NCI-H774 (cell line): ENCODE data around the gene GNAZ.
"Not testable (repeated sequence)": the region's sequence is repeated elsewhere in the genome, so short reads cannot be mapped to it uniquely, and the experiment has no call there.

Experiments
- DNase-seq: peaks from one replicate; lab custom pipeline; 2025; lab: John Stamatoyannopoulos, UW

The GNAZ gene

GRCh38 chr22:23044570-23044969 lies 25.7 kb upstream of the GNAZ start:
- no peak for DNase-seq

- no peak for DNase-seq
Observed at GRCh38 chr22:23045461-23045860, 24.9 kb upstream of the GNAZ start.

GRCh38 chr22:23047265-23047664 lies 23.1 kb upstream of the GNAZ start:
- no peak for DNase-seq

GRCh38 chr22:23047742-23048141 lies 22.6 kb upstream of the GNAZ start:
- DNase-seq, result no peak

- not testable (repeated sequence) for DNase-seq
Observed at GRCh38 chr22:23050546-23050945, 19.8 kb upstream of the GNAZ start.

GRCh38 chr22:23053051-23053707 lies 17.1 kb upstream of the GNAZ start:
- no peak for DNase-seq

GRCh38 chr22:23053912-23054530 lies 16.3 kb upstream of the GNAZ start:
- no peak for DNase-seq

- DNase-seq, result no peak
Observed at GRCh38 chr22:23054531-23055257, 15.6 kb upstream of the GNAZ start.

GRCh38 chr22:23055449-23056179 lies 14.7 kb upstream of the GNAZ start:
- no peak for DNase-seq

GRCh38 chr22:23057331-23057730 lies 13.0 kb upstream of the GNAZ start:
- no peak for DNase-seq

- DNase-seq, result no peak
Observed at GRCh38 chr22:23058063-23058462, 12.3 kb upstream of the GNAZ start.

GRCh38 chr22:23058481-23059283 lies 11.6 kb upstream of the GNAZ start:
- DNase-seq, result no peak

GRCh38 chr22:23059284-23059948 lies 10.9 kb upstream of the GNAZ start:
- no peak for DNase-seq

- DNase-seq, result no peak
Observed at GRCh38 chr22:23060612-23061400, 9.5 kb upstream of the GNAZ start.

- no peak for DNase-seq
Observed at GRCh38 chr22:23061471-23062280, 8.6 kb upstream of the GNAZ start.

GRCh38 chr22:23062616-23063538 lies 7.4 kb upstream of the GNAZ start:
- DNase-seq, result no peak

GRCh38 chr22:23063539-23064380 lies 6.6 kb upstream of the GNAZ start:
- DNase-seq, result no peak
